ENCODE measurements around the gene ODF2.

GRCh38 chr9:128495804-128496417 is 40.1 kb downstream of the ODF2 start:
- TF ChIP-seq POLR2AphosphoS5 (IDR thresholded peaks at IDR 0.05), result no peak
- TF ChIP-seq POLR2A (IDR thresholded peaks at IDR 0.05), result no peak
- TF ChIP-seq CTCF (IDR thresholded peaks at IDR 0.05), result no peak
